SK-N-MC (cell line): ENCODE measurements around the gene NRN1L.

Experiments used
- EZH2 ChIP-seq: fragments of 200-600 bp; sonication (generic); IDR thresholded peaks from one replicate; pipeline ENCODE4 v1.6.1; 2017; ENCODE audit warnings: antibody characterized with exemption
- FOXP2 ChIP-seq: optimal IDR thresholded peaks from 2 replicates; pipeline ENCODE3; 2011; ENCODE audit warnings: mild to moderate bottlenecking, moderate library complexity; ENCODE audit not compliant: insufficient read depth; ENCODE audit errors: extremely low read length, control extremely low read depth
- POLR2AphosphoS5 ChIP-seq: IDR thresholded peaks from 2 replicates; pipeline ENCODE4 v1.6.1; 2012; ENCODE audit warnings: mild to moderate bottlenecking, low read depth, low read length, borderline replicate concordance

DNA sequence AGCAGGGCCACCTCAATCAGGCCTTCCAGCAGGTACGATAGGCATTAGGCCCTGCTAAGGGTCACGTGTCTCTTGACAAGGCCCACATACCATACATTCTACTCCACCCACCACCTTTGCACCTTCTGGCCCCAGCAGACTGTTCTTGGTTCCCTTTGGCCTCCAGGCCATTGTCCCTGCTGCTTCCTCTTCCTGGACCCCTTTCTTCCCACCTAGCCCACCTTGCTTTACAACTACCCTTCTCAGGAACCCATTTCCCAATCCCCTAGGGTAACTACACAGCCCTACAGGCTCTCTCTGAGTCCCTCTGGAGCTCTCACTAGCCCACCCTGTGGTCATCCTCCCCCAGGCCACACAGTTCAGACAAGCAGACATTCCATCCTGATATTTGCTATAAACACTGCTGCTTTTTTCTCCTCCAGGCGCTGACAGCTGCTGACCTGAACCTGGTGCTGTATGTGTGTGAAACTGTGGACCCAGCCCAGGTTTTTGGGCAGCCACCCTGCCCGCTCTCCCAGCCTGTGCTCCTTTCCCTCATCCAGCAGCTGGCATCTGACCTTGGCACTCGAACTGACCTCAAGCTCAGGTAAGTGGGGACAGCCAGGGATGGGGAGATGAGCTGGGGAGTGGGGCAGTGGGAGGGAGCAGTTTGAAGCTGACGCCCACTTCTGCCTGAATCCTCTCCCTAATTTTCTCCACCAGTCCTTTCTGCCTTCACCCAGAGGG, 1.4 kb upstream of the NRN1L start:
- TF ChIP-seq POLR2AphosphoS5 (no peak), EZH2 (no peak), FOXP2 (no peak)
